Measurements from ENCODE around the gene MIER3. TPM values are rescaled to one million over a fixed set of nuclear protein-coding genes. Genes with fewer than 3 reads are reported as not detected.

Gene MIER3
- total RNA-seq, 2 donors from 2014 or later = 48.3 to 51.8 TPM

DNA sequence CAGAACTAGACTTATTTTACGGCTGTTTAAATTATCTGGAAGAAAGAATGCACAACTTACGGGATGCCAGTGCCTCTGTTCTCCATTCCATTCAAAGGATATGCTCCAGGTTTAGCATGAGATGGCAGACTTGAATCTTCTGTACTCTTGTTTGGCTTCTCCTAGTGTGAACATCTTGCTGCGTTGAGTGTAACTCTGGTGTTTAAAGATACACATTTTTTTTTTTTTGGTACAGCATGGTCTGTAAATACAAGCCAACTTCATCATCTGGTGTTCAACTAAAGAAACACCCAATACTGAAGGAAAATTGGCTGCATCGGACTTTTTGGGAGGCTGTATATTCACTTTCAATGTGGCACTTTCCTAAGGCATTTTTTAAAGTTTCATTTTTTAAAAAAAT is 7.4 kb upstream of the MIER3 start:
- peaks cover 2% of the 10 kb centered on the region for H3K4me1 ChIP-seq (ENCODE audit: control insufficient read depth, insufficient read depth, low read length)
- H3K27ac Mint-ChIP-seq = no peak overlapping the region
- no peak overlapping the region for H3K27ac ChIP-seq (ENCODE audit: low read depth, low read length)
- H3K27me3 ChIP-seq (ENCODE audit: control insufficient read depth, insufficient read depth, low read length, poor library complexity, severe bottlenecking) = peaks cover 28% of the 10 kb centered on the region
- no peak for DNase-seq
- H3K4me3 Mint-ChIP-seq = no peak overlapping the region
- no peak overlapping the region for H3K9ac ChIP-seq (ENCODE audit: extremely low read depth, low read length, poor library complexity, severe bottlenecking)
- TF ChIP-seq, protein P1, sequence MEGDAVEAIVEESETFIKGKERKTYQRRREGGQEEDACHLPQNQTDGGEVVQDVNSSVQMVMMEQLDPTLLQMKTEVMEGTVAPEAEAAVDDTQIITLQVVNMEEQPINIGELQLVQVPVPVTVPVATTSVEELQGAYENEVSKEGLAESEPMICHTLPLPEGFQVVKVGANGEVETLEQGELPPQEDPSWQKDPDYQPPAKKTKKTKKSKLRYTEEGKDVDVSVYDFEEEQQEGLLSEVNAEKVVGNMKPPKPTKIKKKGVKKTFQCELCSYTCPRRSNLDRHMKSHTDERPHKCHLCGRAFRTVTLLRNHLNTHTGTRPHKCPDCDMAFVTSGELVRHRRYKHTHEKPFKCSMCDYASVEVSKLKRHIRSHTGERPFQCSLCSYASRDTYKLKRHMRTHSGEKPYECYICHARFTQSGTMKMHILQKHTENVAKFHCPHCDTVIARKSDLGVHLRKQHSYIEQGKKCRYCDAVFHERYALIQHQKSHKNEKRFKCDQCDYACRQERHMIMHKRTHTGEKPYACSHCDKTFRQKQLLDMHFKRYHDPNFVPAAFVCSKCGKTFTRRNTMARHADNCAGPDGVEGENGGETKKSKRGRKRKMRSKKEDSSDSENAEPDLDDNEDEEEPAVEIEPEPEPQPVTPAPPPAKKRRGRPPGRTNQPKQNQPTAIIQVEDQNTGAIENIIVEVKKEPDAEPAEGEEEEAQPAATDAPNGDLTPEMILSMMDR (conservative IDR thresholded peaks at IDR 0.05) = no peak
- H3K27me3 Mint-ChIP-seq (ENCODE audit: insufficient read depth) = peaks cover 21% of the 10 kb centered on the region
- H3K4me1 Mint-ChIP-seq = peaks cover 9% of the 10 kb centered on the region
- H3K36me3 ChIP-seq (ENCODE audit: control insufficient read depth, insufficient read depth, low read length) = no peaks in the 10 kb centered on the region
- H3K4me3 ChIP-seq (ENCODE audit: low read length) = no peak overlapping the region
- no peaks in the 10 kb centered on the region for H3K36me3 Mint-ChIP-seq (ENCODE audit: low read depth)
- no peaks in the 10 kb centered on the region for H3K9me3 ChIP-seq (ENCODE audit: control insufficient read depth, low read length)
- H3K9me3 Mint-ChIP-seq = no peaks in the 10 kb centered on the region
- WGBS, 2 experiments (ENCODE audit: insufficient coverage in 1 of 2, insufficient read length in 1 of 2) = 89 to 94% methylated on average over 3 to 4 of the region's 4 CpGs

DNA sequence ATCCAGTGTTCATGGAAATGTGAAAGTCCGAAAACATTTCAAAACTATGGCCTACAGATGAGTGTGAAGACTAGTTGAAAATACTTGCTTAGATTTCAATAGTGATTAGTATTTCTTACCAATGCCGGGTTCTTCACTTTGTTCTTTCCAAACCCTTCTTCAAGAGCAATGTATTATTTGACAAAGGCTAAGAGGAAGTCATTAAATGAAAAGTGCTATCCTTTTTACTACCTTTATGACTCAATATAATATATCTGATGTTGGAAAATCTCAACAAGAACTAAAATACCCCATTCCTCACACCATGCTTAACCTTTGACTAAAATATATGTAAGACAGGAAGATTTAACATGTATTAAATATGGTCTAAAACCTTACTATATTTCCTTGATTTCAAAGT is 6.7 kb upstream of the MIER3 start:
- Histone ChIP-seq H3K4me3 (ENCODE audit: low read length) (no peak overlapping the region), H3K27me3 (ENCODE audit: control insufficient read depth, insufficient read depth, low read length, poor library complexity, severe bottlenecking) (peaks cover 35% of the 10 kb centered on the region), H3K4me1 (ENCODE audit: control insufficient read depth, insufficient read depth, low read length) (no peaks in the 10 kb centered on the region), H3K9ac (ENCODE audit: extremely low read depth, low read length, poor library complexity, severe bottlenecking) (no peak overlapping the region), H3K9me3 (ENCODE audit: control insufficient read depth, low read length) (no peaks in the 10 kb centered on the region), H3K27ac (ENCODE audit: low read depth, low read length) (no peak overlapping the region), H3K36me3 (ENCODE audit: control insufficient read depth, insufficient read depth, low read length) (no peaks in the 10 kb centered on the region)
- peaks cover 28% of the 10 kb centered on the region for H3K27me3 Mint-ChIP-seq (ENCODE audit: insufficient read depth)
- H3K4me1 Mint-ChIP-seq = peaks cover 4% of the 10 kb centered on the region
- no peaks in the 10 kb centered on the region for H3K9me3 Mint-ChIP-seq
- WGBS, 2 experiments (ENCODE audit: insufficient coverage in 1 of 2, insufficient read length in 1 of 2) = 85 to 86% methylated on average over 1 to 2 of the region's 2 CpGs
- no peak overlapping the region for H3K27ac Mint-ChIP-seq
- TF ChIP-seq, protein P1 (conservative IDR thresholded peaks at IDR 0.05) = no peak
- no peak for DNase-seq
- no peak overlapping the region for H3K4me3 Mint-ChIP-seq
- no peaks in the 10 kb centered on the region for H3K36me3 Mint-ChIP-seq (ENCODE audit: low read depth)

DNA sequence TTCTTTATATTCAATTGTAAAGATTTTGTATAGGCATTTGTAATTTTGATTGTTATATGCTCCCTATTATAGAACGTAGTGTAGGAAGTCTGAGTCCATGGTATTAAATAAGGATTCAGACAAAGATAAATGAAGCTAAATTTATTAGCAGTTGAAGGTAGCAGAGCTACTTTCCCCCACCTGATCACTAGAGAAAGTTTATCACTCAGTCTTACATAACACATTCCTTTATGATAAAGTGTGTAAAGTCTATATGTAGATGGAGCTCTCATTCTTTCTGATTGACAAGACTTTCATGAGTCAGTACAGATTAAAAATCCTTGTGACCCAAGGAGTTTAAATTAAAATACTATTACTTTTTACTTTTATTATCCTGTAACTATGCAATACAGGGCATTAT is 2.3 kb upstream of the MIER3 start:
- H3K9ac ChIP-seq (ENCODE audit: extremely low read depth, low read length, poor library complexity, severe bottlenecking) = no peak overlapping the region
- WGBS, 2 experiments (ENCODE audit: insufficient coverage in 1 of 2, insufficient read length in 1 of 2) = 90 to 100% methylated on average over 1 of the region's 1 CpG
- no peak overlapping the region for H3K27ac ChIP-seq (ENCODE audit: low read depth, low read length)
- peaks cover 5% of the 10 kb centered on the region for H3K4me1 Mint-ChIP-seq
- peaks cover 45% of the 10 kb centered on the region for H3K27me3 ChIP-seq (ENCODE audit: control insufficient read depth, insufficient read depth, low read length, poor library complexity, severe bottlenecking)
- peaks cover 8% of the 10 kb centered on the region for H3K36me3 Mint-ChIP-seq (ENCODE audit: low read depth)
- no peak for DNase-seq
- peaks cover 6% of the 10 kb centered on the region for H3K4me1 ChIP-seq (ENCODE audit: control insufficient read depth, insufficient read depth, low read length)
- TF ChIP-seq, protein P1 (conservative IDR thresholded peaks at IDR 0.05) = no peak
- no peak overlapping the region for H3K4me3 Mint-ChIP-seq
- H3K27ac Mint-ChIP-seq = no peak overlapping the region
- no peaks in the 10 kb centered on the region for H3K9me3 Mint-ChIP-seq
- H3K9me3 ChIP-seq (ENCODE audit: control insufficient read depth, low read length) = no peaks in the 10 kb centered on the region
- H3K27me3 Mint-ChIP-seq (ENCODE audit: insufficient read depth) = peaks cover 31% of the 10 kb centered on the region
- no peak overlapping the region for H3K4me3 ChIP-seq (ENCODE audit: low read length)
- peaks cover 10% of the 10 kb centered on the region for H3K36me3 ChIP-seq (ENCODE audit: control insufficient read depth, insufficient read depth, low read length)

Data from endodermal cell (in vitro differentiated cells).